Superior temporal gyrus (tissue), 1 donor: ENCODE results near the gene WRNIP1.
A peak's percentile ranks its signal among the peaks of the same experiment; 100 is the strongest.
"Not testable (repeated sequence)": the region's sequence is repeated elsewhere in the genome, so short reads cannot be mapped to it uniquely, and the experiment has no call there.

Experiments used
- DNase-seq: peaks from one replicate; pipeline ENCODE4 v3.0.0-alpha.2; 2016; ENCODE audit errors: extremely low spot score

Gene WRNIP1

GRCh38 chr6:2784930-2785329 is 19.7 kb downstream of the WRNIP1 start:
- no peak for DNase-seq

- DNase-seq = no peak
Observed at GRCh38 chr6:2786269-2786668, 21.1 kb downstream of the WRNIP1 start.

GRCh38 chr6:2790588-2791449 is 25.6 kb downstream of the WRNIP1 start:
- peak; percentile 92 for DNase-seq

GRCh38 chr6:2791450-2791974 is 26.3 kb downstream of the WRNIP1 start:
- DNase-seq = no peak

GRCh38 chr6:2792330-2793110 is 27.3 kb downstream of the WRNIP1 start:
- DNase-seq = no peak

- no peak for DNase-seq
Observed at GRCh38 chr6:2793534-2794151, 28.4 kb downstream of the WRNIP1 start.

GRCh38 chr6:2794171-2794730 is 29.1 kb downstream of the WRNIP1 start:
- DNase-seq = no peak

GRCh38 chr6:2795162-2795561 is 30.0 kb downstream of the WRNIP1 start:
- DNase-seq = no peak

- no peak for DNase-seq
Observed at GRCh38 chr6:2795956-2796355, 30.8 kb downstream of the WRNIP1 start.

GRCh38 chr6:2796861-2797260 is 31.7 kb downstream of the WRNIP1 start:
- no peak for DNase-seq

- no peak for DNase-seq
Observed at GRCh38 chr6:2797564-2798031, 32.4 kb downstream of the WRNIP1 start.

- DNase-seq = no peak
Observed at GRCh38 chr6:2798586-2799134, 33.5 kb downstream of the WRNIP1 start.

- DNase-seq = no peak
Observed at GRCh38 chr6:2799936-2800527, 34.8 kb downstream of the WRNIP1 start.

- DNase-seq = no peak
Observed at GRCh38 chr6:2800552-2801316, 35.5 kb downstream of the WRNIP1 start.

GRCh38 chr6:2801687-2802086 is 36.5 kb downstream of the WRNIP1 start:
- DNase-seq = not testable (repeated sequence)

- DNase-seq = no peak
Observed at GRCh38 chr6:2802521-2803060, 37.4 kb downstream of the WRNIP1 start.

- DNase-seq = no peak
Observed at GRCh38 chr6:2803731-2804429, 38.7 kb downstream of the WRNIP1 start.

GRCh38 chr6:2804516-2804915 is 39.3 kb downstream of the WRNIP1 start:
- DNase-seq = no peak

- no peak for DNase-seq
Observed at GRCh38 chr6:2805031-2805430, 39.8 kb downstream of the WRNIP1 start.
